GM12878 (cell line): Measurements from ENCODE around the gene RPRD1A. TPM values are rescaled to one million over a fixed set of nuclear protein-coding genes. Genes with fewer than 3 reads are reported as not detected.

Experiments used
- ATAC-seq: fragments of 200-7000 bp; cut with Tn5 transposase; 3 replicates; pipeline ENCODE4 v1.9.1; 2020; ENCODE audit warnings: mild to moderate bottlenecking, moderate library complexity
- BruUV-seq: library from RNA; stranded (reverse); fragments of 400-500 nt; replicated peaks from 2 replicates; lab custom pipeline; 2021; lab: Mats Ljungman, UMichigan
- CTCF ChIA-PET: fragments of 300-600 bp; sonication (Branson Sonifier 250); formaldehyde crosslinking; extraction: SDS; loops from one replicate; lab custom pipeline; 2021; ENCODE audit warnings: inconsistent platforms; lab: Yijun Ruan, JAX
- POLR2A ChIA-PET: fragments of 350-600 bp; formaldehyde crosslinking; extraction: SDS; loops from one replicate; lab custom pipeline; 2021; ENCODE audit warnings: inconsistent platforms; lab: Charles Lee
- RAD21 ChIA-PET: fragments of 300-600 bp; sonication (Branson Sonifier 250); formaldehyde crosslinking; loops from one replicate; lab custom pipeline; 2023; ENCODE audit warnings: antibody characterized with exemption; ENCODE audit not compliant: unreplicated experiment; lab: Charles Lee
- SMC1A ChIA-PET: fragments of 300-600 bp; sonication (Branson Sonifier 250); formaldehyde crosslinking; loops from one replicate; lab custom pipeline; 2023; ENCODE audit not compliant: unreplicated experiment, uncharacterized antibody; lab: Charles Lee
- DNase-seq: peaks from one replicate; pipeline ENCODE4 v3.0.0-alpha.2; 2011; ENCODE audit warnings: low read depth, low spot score
- FAIRE-seq: peaks from 3 replicates; lab custom pipeline; 2011; peaks lifted over from hg19 to GRCh38; lab: Jason Lieb, UNC
- H2AFZ ChIP-seq: 2 replicates; pipeline ENCODE4 v1.6.0; 2011; ENCODE audit warnings: low read depth, low read length, control low read depth; ENCODE audit not compliant: control insufficient read depth
- H3K27ac ChIP-seq: 2 replicates; pipeline ENCODE4 v1.5.1; 2011; ENCODE audit warnings: control low read depth; ENCODE audit not compliant: control insufficient read depth, insufficient read depth
- H3K27me3 ChIP-seq, 2 experiments: replicated peaks in 1 of 2; 2 replicates each; pipeline versions ENCODE4 v1.6.0 to v1.6.1; 2011; ENCODE audit warnings: low read length in 1 of 2; ENCODE audit not compliant: control insufficient read depth in 2 of 2, insufficient read depth in 2 of 2
- H3K36me3 ChIP-seq, 2 experiments: 2 replicates each; pipeline ENCODE4 v1.5.1; 2011; ENCODE audit warnings: low read length in 1 of 2; ENCODE audit not compliant: control insufficient read depth in 2 of 2, insufficient read depth in 2 of 2
- H3K4me1 ChIP-seq: 2 replicates; pipeline ENCODE4 v1.6.1; 2011; ENCODE audit warnings: mild to moderate bottlenecking, low read length, moderate library complexity, mixed read lengths; ENCODE audit not compliant: control insufficient read depth, insufficient read depth
- H3K4me2 ChIP-seq: 2 replicates; pipeline ENCODE4 v1.6.0; 2011; ENCODE audit warnings: control low read depth; ENCODE audit not compliant: control insufficient read depth, insufficient read depth
- H3K4me3 ChIP-seq: fragments of 200-600 bp; sonication (generic); 2 replicates; pipeline ENCODE4 v1.5.1; 2016
- H3K79me2 ChIP-seq: 2 replicates; pipeline ENCODE4 v1.6.0; 2011; ENCODE audit warnings: low read length; ENCODE audit not compliant: control insufficient read depth, insufficient read depth
- H3K9ac ChIP-seq: 2 replicates; pipeline ENCODE4 v1.8.0; 2011; ENCODE audit warnings: low read length, control low read depth, mixed read lengths; ENCODE audit not compliant: control insufficient read depth, insufficient read depth
- H3K9me3 ChIP-seq: replicated peaks from 3 replicates; pipeline ENCODE4 v1.5.1; 2011; ENCODE audit warnings: mild to moderate bottlenecking, low read length; ENCODE audit not compliant: control insufficient read depth, insufficient read depth
- H4K20me1 ChIP-seq: 2 replicates; pipeline ENCODE4 v1.6.0; 2011; ENCODE audit not compliant: control insufficient read depth, insufficient read depth
- EED ChIP-seq: sonication (generic); IDR thresholded peaks from 2 replicates; pipeline ENCODE4 v1.6.1; 2016; ENCODE audit warnings: antibody characterized with exemption, low read depth
- HDAC2 ChIP-seq: fragments of 200-600 bp; sonication (generic); IDR thresholded peaks from 2 replicates; pipeline ENCODE4 v1.6.1; 2017
- IRF5 ChIP-seq: fragments of 450-650 bp; IDR thresholded peaks from 2 replicates; pipeline ENCODE4 v1.6.1; 2017; ENCODE audit warnings: borderline replicate concordance
- RB1 ChIP-seq: fragments of 450-650 bp; formaldehyde crosslinking; IDR thresholded peaks from 2 replicates; pipeline ENCODE4 v1.6.1; 2017; ENCODE audit warnings: mild to moderate bottlenecking, borderline replicate concordance
- SPI1 ChIP-seq: IDR thresholded peaks from 2 replicates; pipeline ENCODE4 v1.6.1; 2011; ENCODE audit warnings: low read depth, mild to moderate bottlenecking, low read length, moderate library complexity, borderline replicate concordance; ENCODE audit not compliant: insufficient read depth
- SREBF2 ChIP-seq: IDR thresholded peaks from 2 replicates; pipeline ENCODE4 v1.6.1; 2012; ENCODE audit warnings: mild to moderate bottlenecking, low read length
- SRF ChIP-seq, 2 experiments: IDR thresholded peaks; 2 replicates each; pipeline ENCODE4 v1.6.1; 2011; ENCODE audit warnings: low read depth in 2 of 2, low read length in 2 of 2, mild to moderate bottlenecking in 1 of 2, moderate library complexity in 1 of 2
- TCF7 ChIP-seq: IDR thresholded peaks from 2 replicates; pipeline ENCODE4 v1.6.1; 2014; ENCODE audit warnings: antibody characterized with exemption, borderline replicate concordance
- WGBS: methylation state at CpG from one replicate; pipeline ENCODE4 v1.1.6; 2016; ENCODE audit warnings: low lambda C conversion rate; ENCODE audit not compliant: insufficient replicate concordance, insufficient coverage; ENCODE audit errors: missing lambda C conversion rate; 5-methylcytosine and 5-hydroxymethylcytosine counted together
- in situ Hi-C: fragments of 300-500 bp; cut with MboI; formaldehyde crosslinking; loops from 9 replicates; pipeline ENCODE4 v1.14.3; 2018; ENCODE audit warnings: mixed read lengths
- intact Hi-C: fragments of 100-400 bp; cut with micrococcal nuclease; formaldehyde crosslinking; loops from one replicate; pipeline ENCODE4 v1.14.2; 2022; ENCODE audit not compliant: unreplicated experiment
- polyA plus RNA-seq, 11 experiments: library from polyadenylated mRNA; depleted of rRNA in 4 of 11; unstranded in 6 of 11; stranded (reverse) in 5 of 11; fragments of >200 nt; fragmentation: Nextera tagmentation in 4 of 11; fragmentation: Illumina TruSeq in 1 of 11; extraction: Ambion mirVana in 4 of 11; extraction: Trizol in 1 of 11; gene quantifications; 1 replicate in 1 of 11; 2 replicates in 10 of 11; pipeline versions ENCODE4 v1.2.1 to v1.2.3, GENCODE V29; 2011 to 2016; ENCODE audit warnings: inconsistent platforms in 2 of 11, missing spikeins in 2 of 11, low read depth in 1 of 11
- total RNA-seq, 4 experiments: library from RNA; depleted of rRNA in 3 of 4; stranded (reverse); fragments of >200 nt in 3 of 4; fragmentation: Illumina TruSeq in 1 of 4; extraction: Trizol in 1 of 4; gene quantifications; 2 replicates each; pipeline versions ENCODE4 v1.2.1 to v1.2.3, GENCODE V29; 2013 to 2021
- TF ChIP-seq, protein P1 (sequence below): fragments of 450-650 bp; IDR thresholded peaks from 2 replicates; pipeline ENCODE4 v1.6.1; 2017; ENCODE audit warnings: mild to moderate bottlenecking, moderate library complexity

The RPRD1A gene
- total and polyA plus RNA-seq, 10 of the 15 experiments (the other 5 are each of a cell fraction or from before 2014, with no cell fraction given): 16.2 to 66.2 (median 36.2) TPM

DNA sequence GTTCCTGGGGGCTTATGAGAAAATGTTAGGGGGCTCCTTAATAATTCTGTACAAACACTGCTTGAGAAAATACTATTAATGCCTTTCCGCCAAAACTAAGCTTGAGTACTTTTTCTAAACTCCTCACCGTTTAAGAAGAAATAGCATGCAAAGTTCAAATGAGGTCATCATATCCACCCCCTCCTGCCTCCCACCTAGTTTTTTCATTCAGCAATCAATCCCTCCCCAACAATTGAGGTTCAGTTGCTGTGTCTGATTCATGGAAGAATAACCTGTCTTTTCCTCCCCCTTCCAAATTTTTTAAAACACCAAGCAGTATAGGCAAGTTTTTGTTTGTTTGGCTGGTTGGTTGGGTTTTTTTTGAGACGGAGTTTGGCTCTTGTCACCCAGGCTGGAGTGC is 119.3 kb downstream of the RPRD1A start:
- intact Hi-C loops: loop anchor here (5.0 kb wide), 1 partner anchor 546 kb away; no protein-coding TSS in a partner anchor
- Histone ChIP-seq H3K36me3 (no peaks in the 10 kb centered on the region), H3K4me3 (no peak overlapping the region), H2AFZ (no peak overlapping the region), H3K27ac (no peak overlapping the region), H4K20me1 (no peaks in the 10 kb centered on the region), H3K79me2 (no peaks in the 10 kb centered on the region)
- ChIA-PET POLR2A (no interaction called here), RAD21 (interaction anchor here (1.4 to 2.1 kb wide), 2 partner anchors 10 to 192 kb away, joined by 3 to 6 read pairs; no protein-coding TSS in a partner anchor)
- no peak for FAIRE-seq
- TF ChIP-seq SRF (IDR thresholded peaks at IDR 0.05; ENCODE audit: low read depth in 2 of 2, low read length in 2 of 2) (no peak), IRF5 (no peak), SREBF2 (no peak)
- TF ChIP-seq, all 136 proteins: peak for 0
- ChIA-PET CTCF (interaction anchor here (1.4 to 4.7 kb wide), 5 partner anchors 10 to 562 kb away, joined by 3 to 17 read pairs (median 8); no protein-coding TSS in a partner anchor), SMC1A (interaction anchor here (1.0 to 3.6 kb wide), 3 partner anchors 70 to 446 kb away, joined by 3 to 21 read pairs (median 3); no protein-coding TSS in a partner anchor)
- Histone ChIP-seq H3K4me2 (no peak overlapping the region), H3K27me3 (no peaks in the 10 kb centered on the region), H3K9me3 (no peaks in the 10 kb centered on the region), H3K4me1 (no peaks in the 10 kb centered on the region), H3K9ac (no peak overlapping the region)
- no TSS peak for BruUV-seq
- in situ Hi-C loops: loop anchor here (5.0 kb wide), 1 partner anchor 191 kb away; no protein-coding TSS in a partner anchor
- no peak for ATAC-seq
- DNase-seq: no peak
- WGBS: 38% methylated on average over 3 of the region's 3 CpGs

DNA sequence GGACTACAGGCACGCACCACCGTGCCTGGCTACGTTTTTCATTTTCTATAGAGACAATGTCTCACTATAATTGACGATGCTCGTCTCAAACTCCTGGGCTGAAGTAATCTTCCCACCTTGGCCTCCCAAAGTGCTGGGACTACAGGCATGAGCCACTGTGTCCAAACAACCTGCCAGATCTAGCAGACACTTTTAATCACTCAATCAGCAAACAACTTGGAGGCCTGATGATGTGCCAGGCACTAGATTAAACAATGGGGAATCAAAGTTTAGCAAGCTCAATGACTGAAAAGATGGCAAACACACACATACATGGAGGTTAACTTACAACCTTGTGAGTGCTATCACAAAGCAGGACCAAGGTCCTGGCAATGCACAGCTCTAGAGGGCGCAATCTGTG is 124.7 kb downstream of the RPRD1A start:
- ChIA-PET CTCF (interaction anchor here (1.4 to 2.0 kb wide), 2 partner anchors 186 to 556 kb away, joined by 3 to 9 read pairs; no protein-coding TSS in a partner anchor), RAD21 (no interaction called here), SMC1A (no interaction called here), POLR2A (no interaction called here)
- H3K9me3 ChIP-seq: no peaks in the 10 kb centered on the region
- FAIRE-seq (no peak), ATAC-seq (no peak), DNase-seq (no peak)
- H4K20me1 ChIP-seq: no peaks in the 10 kb centered on the region
- 46% methylated on average over 6 of the region's 6 CpGs for WGBS
- H3K9ac ChIP-seq: no peak overlapping the region
- no TSS peak for BruUV-seq
- no peaks in the 10 kb centered on the region for H3K79me2 ChIP-seq
- peaks cover 0 to 1% of the 10 kb centered on the region in 2 experiments; a peak in 2 of 4 replicates for H3K27me3 ChIP-seq
- no peak overlapping the region for H3K4me2 ChIP-seq
- intact Hi-C loops: no loop called here
- no peak overlapping the region for H2AFZ ChIP-seq
- H3K4me1 ChIP-seq: no peaks in the 10 kb centered on the region
- in situ Hi-C loops: no loop called here
- no peak overlapping the region for H3K27ac ChIP-seq
- H3K36me3 ChIP-seq: no peaks in the 10 kb centered on the region
- no peak overlapping the region for H3K4me3 ChIP-seq
- TF ChIP-seq EED (no peak), SPI1 (no peak), TCF7 (no peak), HDAC2 (no peak), RB1 (no peak)
- TF ChIP-seq, protein P1, sequence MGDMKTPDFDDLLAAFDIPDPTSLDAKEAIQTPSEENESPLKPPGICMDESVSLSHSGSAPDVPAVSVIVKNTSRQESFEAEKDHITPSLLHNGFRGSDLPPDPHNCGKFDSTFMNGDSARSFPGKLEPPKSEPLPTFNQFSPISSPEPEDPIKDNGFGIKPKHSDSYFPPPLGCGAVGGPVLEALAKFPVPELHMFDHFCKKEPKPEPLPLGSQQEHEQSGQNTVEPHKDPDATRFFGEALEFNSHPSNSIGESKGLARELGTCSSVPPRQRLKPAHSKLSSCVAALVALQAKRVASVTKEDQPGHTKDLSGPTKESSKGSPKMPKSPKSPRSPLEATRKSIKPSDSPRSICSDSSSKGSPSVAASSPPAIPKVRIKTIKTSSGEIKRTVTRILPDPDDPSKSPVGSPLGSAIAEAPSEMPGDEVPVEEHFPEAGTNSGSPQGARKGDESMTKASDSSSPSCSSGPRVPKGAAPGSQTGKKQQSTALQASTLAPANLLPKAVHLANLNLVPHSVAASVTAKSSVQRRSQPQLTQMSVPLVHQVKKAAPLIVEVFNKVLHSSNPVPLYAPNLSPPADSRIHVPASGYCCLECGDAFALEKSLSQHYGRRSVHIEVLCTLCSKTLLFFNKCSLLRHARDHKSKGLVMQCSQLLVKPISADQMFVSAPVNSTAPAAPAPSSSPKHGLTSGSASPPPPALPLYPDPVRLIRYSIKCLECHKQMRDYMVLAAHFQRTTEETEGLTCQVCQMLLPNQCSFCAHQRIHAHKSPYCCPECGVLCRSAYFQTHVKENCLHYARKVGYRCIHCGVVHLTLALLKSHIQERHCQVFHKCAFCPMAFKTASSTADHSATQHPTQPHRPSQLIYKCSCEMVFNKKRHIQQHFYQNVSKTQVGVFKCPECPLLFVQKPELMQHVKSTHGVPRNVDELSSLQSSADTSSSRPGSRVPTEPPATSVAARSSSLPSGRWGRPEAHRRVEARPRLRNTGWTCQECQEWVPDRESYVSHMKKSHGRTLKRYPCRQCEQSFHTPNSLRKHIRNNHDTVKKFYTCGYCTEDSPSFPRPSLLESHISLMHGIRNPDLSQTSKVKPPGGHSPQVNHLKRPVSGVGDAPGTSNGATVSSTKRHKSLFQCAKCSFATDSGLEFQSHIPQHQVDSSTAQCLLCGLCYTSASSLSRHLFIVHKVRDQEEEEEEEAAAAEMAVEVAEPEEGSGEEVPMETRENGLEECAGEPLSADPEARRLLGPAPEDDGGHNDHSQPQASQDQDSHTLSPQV: no peak
